HL-60 (cell line): ENCODE measurements around the gene ZNF383.
"Not testable (repeated sequence)": the region's sequence is repeated elsewhere in the genome, so short reads cannot be mapped to it uniquely, and the experiment has no call there.

Source experiments
- DNase-seq, 2 experiments: peaks; one replicate each; pipeline ENCODE4 v3.0.0-alpha.2; 2010 to 2020; ENCODE audit warnings: low read depth in 1 of 2, low spot score in 1 of 2
- H3K27ac ChIP-seq: fragments of 250-450 bp; sonication (Bioruptor Pico); replicated peaks from 2 replicates; pipeline ENCODE4 v1.5.1; 2020; ENCODE audit warnings: mild to moderate bottlenecking, moderate library complexity
- H3K27me3 ChIP-seq: fragments of 250-450 bp; sonication (Bioruptor Pico); 2 replicates; pipeline ENCODE4 v1.5.1; 2021; ENCODE audit warnings: mild to moderate bottlenecking, moderate library complexity; ENCODE audit not compliant: insufficient read depth, poor library complexity, severe bottlenecking
- H3K4me3 ChIP-seq: replicated peaks from 2 replicates; pipeline ENCODE4 v1.5.1; 2011; ENCODE audit warnings: mild to moderate bottlenecking, control low read depth, low read length; ENCODE audit not compliant: insufficient read depth
- CTCF ChIP-seq: IDR thresholded peaks from one replicate; pipeline ENCODE4 v1.5.1; 2011; ENCODE audit warnings: low read length, control low read depth, inconsistent platforms; ENCODE audit not compliant: insufficient read depth
- GABPA ChIP-seq: IDR thresholded peaks from 2 replicates; pipeline ENCODE4 v1.6.1; 2012; ENCODE audit warnings: low read depth
- POLR2AphosphoS5 ChIP-seq: IDR thresholded peaks from 2 replicates; pipeline ENCODE4 v1.6.1; 2012; ENCODE audit warnings: low read depth
- REST ChIP-seq: IDR thresholded peaks from 2 replicates; pipeline ENCODE4 v1.6.1; 2012; ENCODE audit warnings: low read depth; ENCODE audit not compliant: insufficient replicate concordance
- SPI1 ChIP-seq: IDR thresholded peaks from 2 replicates; pipeline ENCODE4 v1.6.1; 2012; ENCODE audit warnings: low read depth, mild to moderate bottlenecking, borderline replicate concordance

The ZNF383 gene

GRCh38 chr19:37227996-37228395 lies 10.0 kb downstream of the ZNF383 start:
- TF ChIP-seq CTCF, result no peak
- TF ChIP-seq GABPA, result no peak
- TF ChIP-seq REST, result no peak
- no peak for TF ChIP-seq SPI1
- Histone ChIP-seq H3K27me3 (no peaks in the 10 kb centered on the region), H3K4me3 (no peak overlapping the region), H3K27ac (no peak overlapping the region)
- peak in 1 of 2 experiments; percentile 31 for DNase-seq

- Histone ChIP-seq H3K4me3 (no peak overlapping the region), H3K27me3 (no peaks in the 10 kb centered on the region), H3K27ac (no peak overlapping the region)
- DNase-seq, result no peak
- TF ChIP-seq POLR2AphosphoS5 (no peak), REST (no peak), GABPA (no peak), CTCF (no peak), SPI1 (no peak)
These were observed 25.2 kb downstream of the ZNF383 start for GRCh38 chr19:37243206-37243632.

GRCh38 chr19:37251308-37252229 lies 33.6 kb downstream of the ZNF383 start:
- TF ChIP-seq POLR2AphosphoS5 (peak; percentile 91), CTCF (no peak), GABPA (peak; percentile 97)
- H3K27ac ChIP-seq, result peak overlapping the region; percentile 66
- no peaks in the 10 kb centered on the region for H3K27me3 ChIP-seq
- peak overlapping the region; percentile 49 for H3K4me3 ChIP-seq
- DNase-seq, result peak; percentile 86 to 98

- not testable (repeated sequence) for DNase-seq, H3K27me3 ChIP-seq, H3K27ac ChIP-seq, H3K4me3 ChIP-seq
These were observed 45.0 kb downstream of the ZNF383 start for GRCh38 chr19:37263028-37263427.

GRCh38 chr19:37267005-37267404 lies 49.0 kb downstream of the ZNF383 start:
- H3K27ac ChIP-seq, result not testable (repeated sequence)

GRCh38 chr19:37267755-37268154 lies 49.7 kb downstream of the ZNF383 start:
- H3K27ac ChIP-seq, H3K4me3 ChIP-seq, DNase-seq, H3K27me3 ChIP-seq: not testable (repeated sequence)

More at GRCh38 chr19:37267005-37267404, 49.0 kb downstream of the ZNF383 start:
- H3K27me3 ChIP-seq, H3K4me3 ChIP-seq, DNase-seq: not testable (repeated sequence)

- not testable (repeated sequence) for H3K4me3 ChIP-seq, DNase-seq, H3K27me3 ChIP-seq
These were observed 62.6 kb downstream of the ZNF383 start for GRCh38 chr19:37280656-37281055.

More at GRCh38 chr19:37280656-37281055, 62.6 kb downstream of the ZNF383 start:
- not testable (repeated sequence) for H3K27ac ChIP-seq
